T-cell (primary cell): ENCODE results near the gene TMEM181. TPM values are rescaled to one million over a fixed set of nuclear protein-coding genes. Genes with fewer than 3 reads are reported as not detected.
"Not testable (repeated sequence)": the region's sequence is repeated elsewhere in the genome, so short reads cannot be mapped to it uniquely, and the experiment has no call there.

Experiments used
- ATAC-seq, 4 experiments: fragments of 200-7000 bp in 3 of 4; fragments of 150-1000 bp in 1 of 4; cut with Tn5 transposase; replicated peaks in 1 of 4; 1 replicate in 3 of 4; 2 replicates in 1 of 4; pipeline ENCODE4 v1.10.0; 2021; ENCODE audit warnings: moderate library complexity in 3 of 4, mild to moderate bottlenecking in 2 of 4, moderate number of reproducible peaks in 1 of 4
- CTCF ChIA-PET, 2 donors: fragments of 300-600 bp; sonication (Branson Sonifier 250); formaldehyde crosslinking; loops; one replicate each; lab custom pipeline; 2022; ENCODE audit warnings: antibody characterized with exemption in 2 of 2; lab: Charles Lee
- POLR2A ChIA-PET, 2 donors: fragments of 300-600 bp; sonication (Branson Sonifier 250); formaldehyde crosslinking; loops; one replicate each; lab custom pipeline; 2022; ENCODE audit warnings: antibody characterized with exemption in 2 of 2; lab: Charles Lee
- DNase-seq, 35 experiments: peaks; one replicate each; pipeline versions ENCODE4 v3.0.0 to v3.0.0-alpha.2; 2013 to 2023
- H3K27ac ChIP-seq: one replicate; pipeline ENCODE4 v1.5.1; 2013; ENCODE audit warnings: low read length
- H3K27me3 ChIP-seq, 2 experiments: replicated peaks in 1 of 2; 1 replicate in 1 of 2; 2 replicates in 1 of 2; pipeline versions ENCODE4 v1.6.1 to v1.7.0; 2013; ENCODE audit warnings: low read length in 1 of 2, mixed read lengths in 1 of 2; ENCODE audit not compliant: control insufficient read depth in 2 of 2, insufficient read depth in 2 of 2; ENCODE audit errors: extremely low read depth in 1 of 2
- H3K36me3 ChIP-seq, 2 donors: 1 replicate in 1 of 2; 2 replicates in 1 of 2; pipeline versions ENCODE4 v1.6.1 to v1.7.0; 2013; ENCODE audit warnings: low read length in 1 of 2; ENCODE audit not compliant: control insufficient read depth in 2 of 2, insufficient read depth in 1 of 2; ENCODE audit errors: extremely low read depth in 1 of 2
- H3K4me1 ChIP-seq, 2 experiments: 1 replicate in 1 of 2; 2 replicates in 1 of 2; pipeline versions ENCODE4 v1.6.1 to v1.7.0; 2013; ENCODE audit warnings: low read length in 2 of 2, mixed read lengths in 1 of 2; ENCODE audit not compliant: insufficient read depth in 2 of 2, control insufficient read depth in 1 of 2; ENCODE audit errors: extremely low read depth in 1 of 2
- H3K4me3 ChIP-seq, 2 donors: 1 replicate in 1 of 2; 2 replicates in 1 of 2; pipeline versions ENCODE4 v1.5.1 to v1.7.0; 2013; ENCODE audit warnings: mild to moderate bottlenecking in 2 of 2, low read length in 1 of 2, moderate library complexity in 1 of 2; ENCODE audit not compliant: control insufficient read depth in 1 of 2; ENCODE audit errors: extremely low read depth in 1 of 2
- H3K9me3 ChIP-seq: 2 replicates; pipeline ENCODE4 v1.7.0; 2013
- H3K27ac Mint-ChIP-seq, 2 donors: one replicate each; pipeline ENCODE4 v1.8.0; 2020 to 2021; ENCODE audit warnings: mild to moderate bottlenecking in 2 of 2, mixed read lengths in 2 of 2
- H3K27me3 Mint-ChIP-seq, 2 donors: one replicate each; pipeline ENCODE4 v1.8.0; 2021 to 2022; ENCODE audit warnings: mixed read lengths in 2 of 2
- H3K36me3 Mint-ChIP-seq: one replicate; pipeline ENCODE4 v1.8.0; 2021; ENCODE audit warnings: mixed read lengths
- H3K4me1 Mint-ChIP-seq, 3 donors: one replicate each; pipeline ENCODE4 v1.8.0; 2020 to 2022; ENCODE audit warnings: mixed read lengths in 3 of 3, mild to moderate bottlenecking in 1 of 3
- H3K4me3 Mint-ChIP-seq, 3 donors: one replicate each; pipeline ENCODE4 v1.8.0; 2020 to 2022; ENCODE audit warnings: mild to moderate bottlenecking in 3 of 3, mixed read lengths in 3 of 3, moderate library complexity in 3 of 3
- H3K9me3 Mint-ChIP-seq, 3 donors: one replicate each; pipeline ENCODE4 v1.8.0; 2020 to 2022; ENCODE audit warnings: mixed read lengths in 3 of 3
- WGBS: methylation state at CpG from one replicate; pipeline ENCODE4 v1.1.5; 2013; ENCODE audit warnings: missing lambda C conversion rate; ENCODE audit not compliant: insufficient coverage; 5-methylcytosine and 5-hydroxymethylcytosine counted together
- total RNA-seq, 35 experiments: library from RNA in 6 of 35; stranded (reverse) in 6 of 35; fragments of 120-200 nt in 1 of 35; gene quantifications; one replicate each; pipeline versions ENCODE4 v1.2.1 to v1.2.4 and lab custom pipeline; 2013 to 2026

Gene TMEM181
- total RNA-seq, 5 donors from 2014 or later (not counting 1 experiment from before 2014, with no cell fraction given), result 15.9 to 21.5 (median 19.9) TPM

- H3K9me3 Mint-ChIP-seq, result no peaks in the 10 kb centered on the region
- H3K27ac ChIP-seq, result peak within 1 kb of the TSS; percentile 99
- 24% methylated on average over 8 of the region's 15 CpGs for WGBS
- CTCF ChIA-PET, result interaction anchor here (0.6 to 2.7 kb wide), 9 partner anchors 10 to 220 kb away, joined by 3 to 17 read pairs (median 5); no protein-coding TSS in a partner anchor
- peak within 1 kb of the TSS; percentile 5 to 35 for H3K4me3 ChIP-seq
- H3K27me3 ChIP-seq, result no peaks in the 10 kb centered on the region
- ATAC-seq (peak; percentile 43 to 70 (median 54)), DNase-seq (peak; percentile 31 to 98 (median 89))
- H3K4me1 Mint-ChIP-seq, result peaks cover 63 to 79% (median 68%) of the 10 kb centered on the region in 3 donors
- H3K9me3 ChIP-seq, result no peaks in the 10 kb centered on the region
- H3K36me3 ChIP-seq, result peaks cover 0 to 5% of the 10 kb centered on the region in 2 donors
- H3K27ac Mint-ChIP-seq, result peak within 1 kb of the TSS; percentile 95 to 99
- H3K36me3 Mint-ChIP-seq, result peaks cover 8% of the 10 kb centered on the region
- H3K27me3 Mint-ChIP-seq, result no peaks in the 10 kb centered on the region
- H3K4me3 Mint-ChIP-seq, result peak within 1 kb of the TSS; percentile 65 to 74 (median 68)
- H3K4me1 ChIP-seq, result peaks cover 30 to 71% of the 10 kb centered on the region in 2 experiments
- POLR2A ChIA-PET, result interaction anchor here (0.5 to 3.2 kb wide), 27 partner anchors 9 to 1270 kb away, joined by 3 to 28 read pairs (median 5); partner anchors contain the start of gene TAGAP (in 1 of the 2)
Measured at GRCh38 chr6:158649289-158650143, 89.6 kb downstream of the TMEM181 start, which contains the start of gene SYTL3. Gene SYTL3 (plus strand): TSS chr6:158650054. CDS start chr6:158663269, 13,215 bp downstream.

DNA sequence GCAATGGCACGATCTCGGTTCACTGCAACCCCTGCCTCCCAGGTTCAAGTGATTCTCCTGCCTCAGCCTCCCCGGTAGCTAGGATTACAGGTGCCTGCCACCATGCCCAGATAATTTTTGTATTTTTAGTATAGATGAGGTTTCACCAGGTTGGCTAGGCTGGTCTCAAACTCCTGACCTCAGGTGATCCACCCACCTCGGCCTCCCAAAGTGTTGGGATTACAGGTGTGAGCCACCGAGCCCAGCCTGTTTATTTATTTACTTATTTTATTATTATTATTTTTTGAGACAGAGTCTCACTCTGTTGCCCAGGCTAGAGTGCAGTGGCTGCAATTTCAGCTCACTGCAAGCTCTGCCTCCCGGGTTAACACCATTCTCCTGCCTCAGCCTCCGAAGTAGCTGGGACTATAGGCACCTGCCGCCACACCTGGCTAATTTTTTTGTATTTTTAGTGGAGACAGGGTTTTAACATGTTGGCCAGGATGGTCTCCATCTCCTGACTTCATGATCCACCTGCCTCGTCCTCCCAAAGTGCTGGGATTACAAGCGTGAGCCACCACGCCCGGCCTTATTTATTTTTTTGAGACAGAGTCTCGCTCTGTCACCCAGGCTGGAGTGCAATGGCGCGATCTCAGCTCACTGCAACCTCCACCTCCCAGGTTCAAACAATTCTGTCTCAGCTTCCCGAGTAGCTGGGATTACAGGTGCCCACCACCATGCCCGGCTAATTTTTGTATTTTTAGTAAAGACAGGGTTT, 92.3 kb downstream of the TMEM181 start:
- H3K27me3 Mint-ChIP-seq, H3K4me3 ChIP-seq, H3K36me3 ChIP-seq, H3K27me3 ChIP-seq, H3K9me3 Mint-ChIP-seq, ATAC-seq, H3K9me3 ChIP-seq, DNase-seq: not testable (repeated sequence)
- 83% methylated on average over 7 of the region's 17 CpGs for WGBS
- CTCF ChIA-PET, result interaction anchor here in 1 of 2 donors (1.4 to 2.7 kb wide), 3 partner anchors 8 to 39 kb away, joined by 3 to 17 read pairs (median 13); partner anchors contain the start of gene DYNLT1
- peak overlapping the region; percentile 97 to 98 for H3K27ac Mint-ChIP-seq
- peaks cover 69 to 82% (median 73%) of the 10 kb centered on the region in 3 donors for H3K4me1 Mint-ChIP-seq
- Histone ChIP-seq H3K27ac (peak overlapping the region; percentile 99), H3K4me1 (peaks cover 43 to 73% of the 10 kb centered on the region in 2 experiments)
- H3K4me3 Mint-ChIP-seq, result peak overlapping the region; percentile 69 to 79 (median 72)
- peaks cover 16% of the 10 kb centered on the region for H3K36me3 Mint-ChIP-seq
- POLR2A ChIA-PET, result interaction anchor here (1.0 to 2.0 kb wide), 3 partner anchors 8 to 13 kb away, joined by 3 to 47 read pairs (median 9); partner anchors contain the start of gene DYNLT1 (in 2 of the 2)

DNA sequence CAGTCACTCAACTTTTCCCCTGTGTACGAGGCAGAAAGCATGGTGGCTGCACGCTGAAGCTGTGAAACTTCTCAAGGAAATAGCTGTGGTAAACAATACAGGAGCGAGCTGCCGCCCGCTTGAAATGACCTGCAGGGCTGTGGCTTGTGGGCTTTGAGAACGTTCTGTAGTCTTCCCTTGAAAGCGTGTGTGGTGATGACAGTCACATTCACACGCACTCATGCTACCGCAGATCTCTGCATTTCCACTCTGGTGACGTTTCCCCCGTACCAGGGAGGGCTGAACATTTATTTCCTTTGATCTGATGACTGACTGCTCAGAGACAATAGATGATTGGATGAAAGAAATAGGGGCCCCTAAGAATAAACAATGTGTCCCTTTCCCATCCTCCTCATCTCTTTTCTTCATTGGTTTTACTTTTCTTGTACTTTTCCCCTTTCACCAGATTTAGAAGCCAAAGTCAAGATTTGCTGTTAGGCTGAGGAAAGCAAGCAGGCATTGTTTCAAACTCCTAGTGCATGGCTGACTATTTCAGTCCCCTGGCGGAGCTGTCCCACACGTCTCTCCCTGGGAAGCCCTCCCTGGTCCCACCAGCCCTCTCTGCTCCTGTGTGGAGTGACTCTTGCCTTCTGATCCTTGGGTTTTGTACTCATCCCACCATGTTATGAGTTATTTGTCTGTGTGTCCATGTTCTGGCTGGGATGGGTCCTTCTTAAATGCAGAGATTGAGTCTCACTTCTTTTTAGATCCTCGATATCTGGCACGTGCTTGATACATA, 93.9 kb downstream of the TMEM181 start:
- ATAC-seq, result peak; percentile 79 to 90 (median 89)
- no peaks in the 10 kb centered on the region for H3K27me3 ChIP-seq
- peak; percentile 66 to 99 (median 92) for DNase-seq
- peaks cover 43 to 72% of the 10 kb centered on the region in 2 experiments for H3K4me1 ChIP-seq
- no peaks in the 10 kb centered on the region for H3K9me3 ChIP-seq
- peak overlapping the region in 1 of 2 donors; percentile 32 for H3K4me3 ChIP-seq
- H3K27ac ChIP-seq, result peak overlapping the region; percentile 99
- no peaks in the 10 kb centered on the region for H3K9me3 Mint-ChIP-seq
- peaks cover 0 to 8% of the 10 kb centered on the region in 2 donors for H3K36me3 ChIP-seq
- peak overlapping the region; percentile 97 to 98 for H3K27ac Mint-ChIP-seq
- peak overlapping the region; percentile 69 to 79 (median 72) for H3K4me3 Mint-ChIP-seq
- ChIA-PET CTCF (interaction anchor here in 1 of 2 donors (0.6 to 1.4 kb wide), 10 partner anchors 9 to 805 kb away, joined by 3 to 13 read pairs (median 4); partner anchors contain the start of gene DYNLT1), POLR2A (interaction anchor here (0.7 to 2.0 kb wide), 14 partner anchors 8 to 388 kb away, joined by 3 to 47 read pairs (median 4); partner anchors contain the start of gene DYNLT1 (in 2 of the 2))
- 24% methylated on average over 10 of the region's 15 CpGs for WGBS
- peaks cover 66 to 79% (median 70%) of the 10 kb centered on the region in 3 donors for H3K4me1 Mint-ChIP-seq
- H3K27me3 Mint-ChIP-seq, result no peaks in the 10 kb centered on the region
- peaks cover 16% of the 10 kb centered on the region for H3K36me3 Mint-ChIP-seq

- Mint-ChIP-seq H3K27ac (peak overlapping the region; percentile 97 to 98), H3K27me3 (no peaks in the 10 kb centered on the region), H3K4me1 (peaks cover 61 to 76% (median 67%) of the 10 kb centered on the region in 3 donors), H3K9me3 (no peaks in the 10 kb centered on the region), H3K36me3 (peaks cover 19% of the 10 kb centered on the region), H3K4me3 (peak overlapping the region; percentile 18 to 72 (median 69))
- H3K27me3 ChIP-seq, result no peaks in the 10 kb centered on the region
- peak overlapping the region; percentile 99 for H3K27ac ChIP-seq
- H3K4me1 ChIP-seq, result peaks cover 38 to 65% of the 10 kb centered on the region in 2 experiments
- H3K9me3 ChIP-seq, result no peaks in the 10 kb centered on the region
- ATAC-seq (no peak), DNase-seq (no peak)
- POLR2A ChIA-PET, result interaction anchor here (0.5 to 2.0 kb wide), 4 partner anchors 10 to 388 kb away, joined by 3 to 47 read pairs (median 6); partner anchors contain the start of gene DYNLT1 (in 2 of the 2)
- peaks cover 0 to 10% of the 10 kb centered on the region in 2 donors for H3K36me3 ChIP-seq
- WGBS, result 91% methylated on average over 4 of the region's 6 CpGs
- H3K4me3 ChIP-seq, result peak overlapping the region in 1 of 2 donors; percentile 32
- CTCF ChIA-PET, result interaction anchor here (0.5 to 1.0 kb wide), 2 partner anchors 37 to 201 kb away, joined by 4 read pairs; no protein-coding TSS in a partner anchor
Measured at GRCh38 chr6:158654498-158654897, 94.6 kb downstream of the TMEM181 start.

DNA sequence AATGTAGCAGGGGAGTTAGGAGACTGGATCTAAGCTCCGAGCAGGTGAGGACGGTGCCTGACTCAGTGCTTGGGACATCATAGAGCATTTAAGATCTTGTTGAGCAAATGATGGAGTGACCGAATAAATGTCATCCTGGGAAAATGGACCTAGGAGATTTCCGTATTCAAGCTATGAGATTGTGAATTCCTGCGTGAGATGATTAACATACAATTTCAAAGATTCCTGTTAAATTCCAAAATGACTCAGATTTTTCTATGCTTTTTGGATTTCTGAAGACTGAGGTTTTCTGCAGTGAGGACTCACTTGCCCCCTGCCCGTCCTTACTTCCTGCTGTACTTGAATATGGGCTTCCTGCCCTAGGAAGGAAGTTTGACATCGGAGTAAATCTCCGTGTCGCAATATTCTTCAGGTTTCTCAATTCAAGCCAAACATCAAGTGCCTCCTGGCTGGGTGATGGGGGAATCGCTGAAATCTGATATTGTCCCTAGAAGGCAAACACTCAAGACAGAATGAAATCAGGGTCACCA, 95.1 kb downstream of the TMEM181 start:
- Histone ChIP-seq H3K4me3 (no peak overlapping the region), H3K9me3 (no peaks in the 10 kb centered on the region), H3K27ac (peak overlapping the region; percentile 99), H3K27me3 (no peaks in the 10 kb centered on the region), H3K36me3 (peaks cover 0 to 10% of the 10 kb centered on the region in 2 donors), H3K4me1 (peaks cover 34 to 63% of the 10 kb centered on the region in 2 experiments)
- Mint-ChIP-seq H3K4me1 (peaks cover 61 to 75% (median 67%) of the 10 kb centered on the region in 3 donors), H3K4me3 (peak overlapping the region; percentile 18 to 72 (median 48)), H3K27me3 (no peaks in the 10 kb centered on the region), H3K27ac (peak overlapping the region; percentile 97 to 98), H3K36me3 (peaks cover 19% of the 10 kb centered on the region), H3K9me3 (no peaks in the 10 kb centered on the region)
- peak in 2 of 35 experiments; percentile 30 to 55 for DNase-seq
- WGBS, result 90% methylated on average over 2 of the region's 10 CpGs
- ChIA-PET POLR2A (interaction anchor here (0.5 to 1.8 kb wide), 4 partner anchors 11 to 217 kb away, joined by 3 to 7 read pairs (median 4); partner anchors contain the start of gene DYNLT1 (in 1 of the 2)), CTCF (interaction anchor here (0.5 to 1.0 kb wide), 2 partner anchors 36 to 202 kb away, joined by 4 read pairs; no protein-coding TSS in a partner anchor)
- ATAC-seq, result no peak
